ENCODE data around the gene CTNNA1.
"Not testable (repeated sequence)": the region's sequence is repeated elsewhere in the genome, so short reads cannot be mapped to it uniquely, and the experiment has no call there.

CTNNA1 gene

GRCh38 chr5:138898299-138898698, 145.1 kb downstream of the CTNNA1 start:
- DNase-seq (ENCODE audit: low read depth) = no peak

GRCh38 chr5:138898742-138899141, 145.5 kb downstream of the CTNNA1 start:
- no peak for DNase-seq (ENCODE audit: low read depth)

GRCh38 chr5:138900281-138900965, 147.2 kb downstream of the CTNNA1 start:
- DNase-seq (ENCODE audit: low read depth) = peak; percentile 86

GRCh38 chr5:138901716-138902115, 148.5 kb downstream of the CTNNA1 start:
- DNase-seq (ENCODE audit: low read depth) = peak; percentile 32

GRCh38 chr5:138903130-138903775, 150.0 kb downstream of the CTNNA1 start:
- DNase-seq (ENCODE audit: low read depth) = peak; percentile 86

GRCh38 chr5:138905541-138905940, 152.3 kb downstream of the CTNNA1 start:
- DNase-seq (ENCODE audit: low read depth) = peak; percentile 81

GRCh38 chr5:138909734-138910133, 156.5 kb downstream of the CTNNA1 start:
- no peak for DNase-seq (ENCODE audit: low read depth)

- no peak for DNase-seq (ENCODE audit: low read depth)
These were observed 157.4 kb downstream of the CTNNA1 start for GRCh38 chr5:138910546-138911185.

GRCh38 chr5:138911441-138911840, 158.2 kb downstream of the CTNNA1 start:
- peak; percentile 46 for DNase-seq (ENCODE audit: low read depth)

DNA sequence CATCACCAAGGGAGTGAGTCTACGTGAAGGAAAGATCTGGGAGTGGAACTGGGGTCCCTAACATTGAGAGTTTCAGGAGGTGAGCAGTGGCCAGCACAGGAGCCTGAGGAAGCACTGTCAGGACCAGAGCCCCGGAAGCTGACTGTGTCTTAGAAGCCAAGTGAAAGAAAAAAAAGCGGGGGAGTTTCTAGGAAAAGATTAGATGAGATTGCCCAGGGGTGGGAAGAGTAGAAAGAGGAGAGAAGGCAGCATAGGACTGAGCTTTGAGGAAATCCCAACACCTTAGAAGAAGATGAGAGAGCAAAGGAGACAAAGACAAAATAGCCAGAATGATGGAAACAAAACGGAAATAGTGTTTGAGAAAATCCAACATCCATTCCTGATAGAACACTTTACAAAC, 158.9 kb downstream of the CTNNA1 start:
- DNase-seq (ENCODE audit: low read depth) = no peak

DNA sequence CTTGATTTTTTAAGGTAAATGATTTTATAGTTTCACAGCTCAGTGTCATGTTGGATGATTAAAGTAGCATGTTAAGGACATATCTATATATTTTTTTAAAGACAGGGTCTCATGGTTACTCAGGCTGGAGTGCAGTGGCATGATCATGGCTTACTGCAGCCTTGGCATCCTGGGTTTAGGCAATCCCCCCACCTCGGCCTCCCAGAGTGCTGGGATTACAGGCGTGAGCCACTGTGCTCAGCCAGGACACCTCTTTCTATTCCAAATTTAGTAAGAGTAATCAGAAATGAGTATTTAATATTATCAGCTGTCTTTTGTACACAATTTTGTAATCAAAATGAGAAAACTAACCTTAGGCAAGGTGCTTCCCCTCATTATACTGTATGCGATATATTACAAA, 160.5 kb downstream of the CTNNA1 start:
- DNase-seq (ENCODE audit: low read depth) = no peak

DNA sequence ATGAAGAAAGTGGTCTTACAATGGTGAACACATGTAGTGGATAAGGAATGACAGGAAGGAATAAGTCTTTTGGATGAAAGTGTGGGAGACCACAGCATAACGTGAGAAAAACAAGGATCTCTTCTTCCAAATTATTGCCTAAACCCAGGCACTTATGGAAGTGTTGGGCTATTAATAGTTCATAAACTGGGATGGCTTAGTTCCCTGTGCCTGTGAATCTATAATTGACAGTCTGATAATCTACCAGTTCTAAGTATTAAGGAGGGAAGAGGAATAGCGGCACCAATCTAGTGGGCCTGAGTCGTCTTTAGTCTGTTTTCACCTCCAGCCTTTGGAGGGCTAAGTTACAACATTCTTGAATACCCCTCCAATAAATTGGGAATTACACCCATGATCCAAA, 161.1 kb downstream of the CTNNA1 start:
- DNase-seq (ENCODE audit: low read depth) = no peak

DNA sequence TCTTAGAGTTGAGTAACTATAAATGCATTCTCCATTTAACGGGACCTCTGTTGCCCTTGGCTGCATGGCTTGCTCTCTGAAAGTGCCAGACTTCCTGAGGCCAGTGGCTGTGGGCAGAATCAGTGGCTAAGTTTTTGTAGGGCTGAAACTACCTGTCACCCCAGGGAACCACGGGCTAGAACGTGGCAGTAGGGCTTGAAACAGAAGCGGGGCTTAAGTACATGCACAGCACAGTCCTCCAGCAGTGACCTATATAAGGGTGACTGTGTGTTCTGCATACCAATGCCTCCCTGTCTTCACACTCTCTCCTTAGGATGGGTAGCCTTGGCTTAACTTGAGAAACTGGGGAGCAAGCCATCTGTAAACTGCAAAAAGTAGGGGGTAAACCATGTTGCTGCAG, 165.5 kb downstream of the CTNNA1 start:
- DNase-seq (ENCODE audit: low read depth) = no peak

DNA sequence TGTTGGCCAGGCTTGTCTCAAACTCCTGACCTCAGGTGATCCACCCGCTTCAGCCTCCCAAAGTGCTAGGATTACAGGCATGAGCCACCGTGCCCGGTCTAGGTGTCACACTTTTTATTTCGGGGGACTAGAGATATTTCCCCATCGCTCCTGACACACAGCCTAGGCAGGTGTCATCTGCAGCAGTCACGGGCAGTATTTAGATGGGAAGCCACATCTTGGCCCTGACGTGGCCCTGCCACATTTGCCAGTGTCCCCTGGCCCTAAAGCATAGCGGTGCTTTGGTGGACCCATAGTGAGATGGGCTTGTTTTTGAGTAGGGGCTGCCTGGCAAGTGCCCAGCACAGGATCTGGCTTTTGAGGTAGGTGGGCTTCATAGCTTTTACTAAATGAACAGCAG, 167.0 kb downstream of the CTNNA1 start:
- DNase-seq (ENCODE audit: low read depth) = no peak

GRCh38 chr5:138921362-138921761, 168.1 kb downstream of the CTNNA1 start:
- DNase-seq (ENCODE audit: low read depth) = not testable (repeated sequence)

- DNase-seq (ENCODE audit: low read depth) = no peak
These were observed 169.3 kb downstream of the CTNNA1 start for GRCh38 chr5:138922494-138922893.

DNA sequence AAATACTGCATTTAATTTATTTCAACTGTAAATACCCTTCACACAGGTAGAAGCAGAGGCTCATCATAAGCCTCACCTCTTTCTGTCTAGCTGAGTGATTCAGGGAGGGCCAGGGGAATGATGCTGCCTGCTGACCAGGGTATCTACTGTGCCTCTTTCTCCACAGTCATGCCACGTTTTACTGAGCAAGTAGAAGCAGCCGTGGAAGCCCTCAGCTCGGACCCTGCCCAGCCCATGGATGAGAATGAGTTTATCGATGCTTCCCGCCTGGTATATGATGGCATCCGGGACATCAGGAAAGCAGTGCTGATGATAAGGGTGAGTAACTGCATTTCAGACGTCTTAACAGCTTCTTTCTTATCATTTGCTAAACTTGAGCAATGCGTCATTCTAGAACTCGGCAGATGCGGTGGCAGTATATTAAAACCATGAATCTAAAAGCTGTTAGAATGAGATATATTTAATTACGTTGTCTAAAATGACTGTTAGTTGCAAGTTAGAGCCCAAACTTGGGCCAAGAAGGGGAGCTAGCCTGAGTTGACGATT, 171.9 kb downstream of the CTNNA1 start:
- no peak for DNase-seq (ENCODE audit: low read depth)

DNA sequence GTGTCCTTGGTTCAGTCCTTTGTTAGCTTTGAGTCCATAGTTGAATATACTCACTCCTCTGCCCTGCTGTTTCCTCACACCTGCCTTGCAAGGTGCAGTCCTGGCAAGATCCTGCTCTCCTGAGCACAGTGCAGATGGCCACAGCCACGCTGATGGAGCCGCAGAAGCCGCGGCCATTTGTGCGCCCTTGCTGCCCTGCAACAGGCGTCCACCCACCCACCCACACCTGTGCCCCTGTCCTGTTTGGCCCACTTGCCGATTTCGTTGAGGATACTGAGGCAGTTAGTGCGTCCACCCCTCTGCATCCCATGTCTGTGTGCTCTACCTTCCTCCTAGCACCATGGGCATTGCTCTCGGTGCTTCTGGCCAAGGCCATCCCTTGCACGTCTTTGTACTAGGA, 173.0 kb downstream of the CTNNA1 start:
- no peak for DNase-seq (ENCODE audit: low read depth)

DNA sequence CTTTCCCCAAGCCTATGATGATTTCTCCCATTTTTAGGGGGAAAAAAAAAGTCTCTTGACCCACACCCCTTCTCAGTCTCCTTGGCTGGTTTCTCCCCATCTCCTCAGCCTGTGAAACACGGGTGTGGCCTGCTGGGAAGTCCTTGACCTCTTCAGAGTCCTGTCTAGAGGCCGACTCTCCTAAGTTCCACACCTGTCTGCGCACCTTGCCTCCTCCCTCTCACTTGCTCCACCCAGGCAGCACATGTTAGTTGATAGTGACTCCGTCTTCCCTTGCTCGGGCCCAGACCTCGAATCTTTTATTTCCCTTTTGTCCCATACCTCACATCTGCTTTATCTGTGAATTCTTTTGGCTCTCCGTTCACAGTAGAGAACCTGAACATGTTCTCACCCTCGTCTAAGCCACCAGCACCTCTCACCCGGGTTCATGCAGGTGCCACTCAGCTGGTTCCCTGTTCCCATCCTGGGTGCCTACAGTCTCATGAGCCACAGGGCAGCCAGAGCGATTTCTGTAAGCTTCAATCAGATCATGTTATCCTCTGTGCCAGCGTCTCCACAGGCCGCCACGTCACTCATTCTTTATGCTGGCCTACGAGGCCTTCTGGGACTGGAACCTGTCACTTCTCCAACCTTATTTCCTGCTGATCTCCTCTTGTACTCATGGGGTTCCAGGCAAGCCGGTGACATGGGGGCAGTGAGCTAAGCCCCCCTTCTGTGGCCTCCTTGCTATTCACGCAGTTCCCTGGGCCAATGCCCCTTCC, 173.6 kb downstream of the CTNNA1 start:
- no peak for DNase-seq (ENCODE audit: low read depth)

DNA sequence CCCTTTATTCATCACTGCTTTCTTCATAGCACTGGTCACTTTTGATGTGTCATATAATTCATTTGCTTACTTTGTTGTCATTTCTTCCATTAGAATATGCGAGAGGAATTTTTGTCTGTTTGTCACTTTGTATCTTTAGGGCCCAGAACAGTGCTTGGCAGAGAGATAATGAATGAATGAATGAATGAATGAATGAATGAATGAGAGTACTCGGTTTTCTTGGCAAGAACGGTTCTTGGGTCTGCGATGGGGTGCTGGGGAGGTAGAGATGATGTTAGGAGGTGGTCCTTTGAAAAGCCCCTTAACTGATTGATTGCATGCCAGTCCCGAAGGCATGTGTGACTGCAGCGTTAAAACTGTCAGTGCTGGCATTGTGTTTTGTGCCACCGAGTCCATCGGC, 174.3 kb downstream of the CTNNA1 start:
- no peak for DNase-seq (ENCODE audit: low read depth)

- DNase-seq (ENCODE audit: low read depth) = no peak
These were observed 174.8 kb downstream of the CTNNA1 start for GRCh38 chr5:138927979-138928378.

DNA sequence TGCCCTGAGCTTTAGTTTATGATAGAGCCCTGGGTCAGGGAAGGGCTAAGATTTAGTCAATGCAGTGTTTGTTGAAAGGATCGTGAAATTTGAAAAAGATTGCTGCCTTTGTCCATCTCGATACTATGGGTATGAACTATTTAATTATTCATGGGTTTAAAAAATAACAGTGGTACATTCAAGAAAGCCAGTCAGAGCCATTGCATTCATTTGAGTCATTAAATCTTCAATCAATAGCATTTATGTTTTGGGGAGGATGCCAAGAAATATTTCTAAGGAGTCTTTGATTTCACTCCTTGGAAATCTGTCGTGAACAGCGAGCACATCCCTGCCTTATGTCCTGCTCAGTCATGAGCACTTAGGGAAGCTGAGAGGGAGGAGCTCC, 176.3 kb downstream of the CTNNA1 start:
- no peak for DNase-seq (ENCODE audit: low read depth)
